ELR (cell line): ENCODE data around the gene RBMS1.
A peak's percentile ranks its signal among the peaks of the same experiment; 100 is the strongest.
"Not testable (repeated sequence)": the region's sequence is repeated elsewhere in the genome, so short reads cannot be mapped to it uniquely, and the experiment has no call there.

Experiments
- DNase-seq: peaks from one replicate; pipeline ENCODE4 v3.0.0-alpha.2; 2015; ENCODE audit warnings: low read depth

RBMS1 gene

DNA sequence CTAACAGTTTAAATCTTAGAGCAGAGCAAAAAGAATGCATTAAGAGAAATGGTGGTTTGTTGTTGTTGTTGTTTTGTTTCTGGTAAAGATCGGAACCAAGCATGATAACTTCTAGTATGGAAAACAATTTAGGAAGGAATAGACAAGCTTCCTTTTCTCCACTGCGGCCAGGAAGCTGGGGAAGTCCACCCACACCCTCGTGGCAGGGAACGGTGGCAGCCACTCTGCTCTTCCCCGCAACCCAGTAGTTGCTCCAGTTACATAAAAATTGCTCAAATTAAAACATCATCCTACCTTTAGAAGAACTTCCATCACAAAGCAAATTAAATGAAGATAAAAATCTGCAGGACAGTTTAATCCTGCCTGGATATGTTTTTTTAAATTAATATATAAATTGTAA, 113.0 kb downstream of the RBMS1 start:
- no peak for DNase-seq

DNA sequence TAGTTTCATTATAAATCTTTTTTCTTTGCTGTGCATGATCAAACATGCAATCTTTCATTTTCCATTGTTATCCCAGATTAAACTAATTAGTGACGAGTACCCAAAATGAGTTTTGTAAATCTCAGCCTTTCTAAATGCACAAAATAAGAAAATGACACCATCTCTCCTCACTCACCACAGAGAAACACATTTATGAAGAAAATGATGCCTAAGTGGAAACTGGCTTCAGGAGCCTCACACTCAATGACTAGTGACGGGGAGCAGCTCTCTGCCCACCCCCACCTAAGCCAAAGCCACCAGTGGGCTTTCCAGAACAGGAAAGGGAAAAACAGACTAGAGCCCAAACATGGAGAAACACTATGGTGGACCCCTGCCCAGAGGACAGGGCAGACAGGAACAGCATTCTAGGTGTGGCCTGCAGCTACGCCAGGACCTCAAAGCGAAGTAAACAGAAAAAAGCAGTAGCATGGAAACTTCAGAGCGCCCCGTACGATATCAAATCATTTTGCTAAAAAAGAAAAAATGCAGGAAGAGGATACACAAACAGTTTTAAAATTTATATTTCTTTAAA, 113.5 kb downstream of the RBMS1 start:
- no peak for DNase-seq

DNA sequence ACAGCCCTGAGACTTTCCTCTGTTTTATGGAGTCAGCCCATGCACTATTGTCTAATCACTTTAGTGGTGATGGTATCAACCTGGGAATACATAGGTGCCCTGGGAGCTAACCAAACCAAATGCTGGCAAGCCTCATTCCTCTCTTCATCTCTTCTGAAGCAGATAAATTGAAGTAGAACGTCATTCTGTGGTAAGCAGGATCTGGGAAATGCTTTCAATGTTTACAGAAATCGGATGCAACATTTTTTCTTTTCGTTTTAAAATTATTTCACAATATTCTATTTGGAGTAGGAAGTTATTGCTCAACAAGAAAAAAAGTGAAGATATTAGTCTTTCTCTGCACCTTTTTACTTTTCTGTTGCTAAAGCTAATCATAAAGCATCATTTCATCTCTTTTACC, 114.2 kb downstream of the RBMS1 start:
- peak; percentile 73 for DNase-seq

DNA sequence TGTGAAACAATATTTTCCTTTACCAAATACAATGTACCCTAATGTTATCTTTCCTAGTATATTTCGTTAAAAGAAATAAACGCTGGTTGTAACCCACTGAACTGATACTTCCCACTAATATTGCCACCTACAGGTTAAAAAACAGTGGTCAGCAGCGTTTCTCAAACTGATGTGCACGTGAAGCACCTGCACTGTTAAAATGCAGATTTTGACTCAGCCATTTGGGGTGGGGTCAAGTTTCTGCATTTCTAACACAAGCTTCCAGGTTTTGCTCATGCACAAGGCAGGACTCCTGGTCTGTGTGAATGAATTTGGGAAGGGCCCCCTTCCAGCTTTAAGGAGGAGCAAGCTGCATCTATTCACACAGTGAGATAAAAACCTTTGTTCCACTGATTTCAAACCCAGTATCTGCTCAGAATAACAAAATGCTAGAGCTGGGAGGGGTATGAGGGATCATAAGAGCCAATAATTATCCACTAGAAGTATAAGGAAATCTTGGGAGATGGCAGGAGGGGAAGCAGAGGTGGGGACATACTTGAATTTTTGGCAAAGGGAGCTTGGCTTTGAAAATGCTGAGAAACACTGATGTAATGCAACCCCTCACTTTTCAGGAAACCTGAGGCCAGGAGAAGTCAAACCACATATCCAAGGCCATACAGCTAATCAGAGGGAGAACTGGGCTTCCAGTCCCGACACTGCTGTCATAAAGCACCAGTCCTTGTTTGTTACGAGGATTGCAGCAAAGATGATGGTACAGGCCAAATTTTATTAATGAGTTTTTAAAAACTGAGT, 116.2 kb downstream of the RBMS1 start:
- DNase-seq = no peak

DNA sequence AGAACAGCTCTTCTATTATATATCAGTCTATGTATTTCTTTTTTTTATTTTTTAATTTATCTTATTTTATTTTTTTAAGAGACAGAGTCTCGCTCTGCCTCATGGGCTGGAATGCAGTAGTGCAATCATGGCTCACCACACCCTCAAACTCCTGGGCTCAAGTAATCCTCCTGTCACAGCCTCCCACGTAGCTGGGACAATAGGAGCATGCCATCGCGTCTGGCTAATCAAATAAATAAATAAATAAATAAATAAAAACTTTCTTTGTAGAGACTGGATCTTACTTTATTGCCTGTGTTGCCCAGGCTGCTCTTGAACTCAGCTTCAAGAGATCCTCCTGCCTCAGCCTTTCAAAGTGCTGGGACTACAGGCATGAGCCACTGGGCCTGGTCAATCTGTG, 117.0 kb downstream of the RBMS1 start:
- peak; percentile 75 for DNase-seq

DNA sequence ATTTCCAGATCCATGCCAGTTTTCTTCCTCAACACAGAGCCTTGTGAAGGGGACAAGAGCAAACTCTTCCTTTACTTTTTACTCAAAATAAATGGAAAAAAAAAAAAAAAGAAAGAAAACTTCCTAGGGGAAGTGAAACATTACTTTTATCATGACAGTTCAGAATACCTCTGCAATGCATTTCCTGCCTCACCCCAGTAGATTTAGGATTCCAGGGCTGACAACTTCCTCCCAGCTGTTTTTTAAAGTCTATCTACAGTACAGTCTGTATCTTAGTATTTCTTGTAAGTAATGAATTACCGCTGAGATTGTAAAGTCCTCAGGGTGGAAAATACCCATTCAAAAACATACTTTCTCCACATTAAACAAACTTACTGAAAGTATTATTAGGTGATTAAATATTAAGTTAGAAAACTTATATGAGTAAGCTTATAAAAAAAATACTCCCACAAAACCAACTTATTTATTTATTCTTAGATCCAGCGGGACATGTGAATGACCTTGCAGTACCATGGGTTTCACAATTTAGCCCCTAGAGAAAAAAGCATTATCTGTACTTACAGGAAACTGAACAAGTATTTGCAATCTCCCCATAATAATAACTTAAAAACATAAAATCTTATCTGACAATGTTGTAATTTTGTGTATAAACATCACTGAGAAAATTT, 117.7 kb downstream of the RBMS1 start:
- DNase-seq = peak; percentile 68

DNA sequence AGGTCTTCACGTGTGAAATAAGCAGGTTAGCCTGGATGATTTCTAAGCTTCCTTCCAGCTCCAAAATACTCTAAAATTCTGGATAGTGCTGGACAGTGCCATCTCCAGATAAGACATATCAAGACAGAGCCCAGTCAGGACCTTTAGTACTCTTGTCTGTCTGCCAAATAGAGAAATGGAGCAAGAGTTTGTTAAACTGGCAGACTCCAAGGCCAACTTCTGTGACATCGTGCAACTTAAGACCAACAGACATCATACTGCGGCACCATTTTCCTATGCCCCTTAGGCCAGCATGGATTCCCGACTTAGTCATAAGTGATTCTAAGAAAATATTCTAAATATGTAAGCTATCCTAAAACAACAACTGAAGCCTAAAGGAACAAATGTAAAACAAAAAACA, 118.6 kb downstream of the RBMS1 start:
- DNase-seq = peak; percentile 60

DNA sequence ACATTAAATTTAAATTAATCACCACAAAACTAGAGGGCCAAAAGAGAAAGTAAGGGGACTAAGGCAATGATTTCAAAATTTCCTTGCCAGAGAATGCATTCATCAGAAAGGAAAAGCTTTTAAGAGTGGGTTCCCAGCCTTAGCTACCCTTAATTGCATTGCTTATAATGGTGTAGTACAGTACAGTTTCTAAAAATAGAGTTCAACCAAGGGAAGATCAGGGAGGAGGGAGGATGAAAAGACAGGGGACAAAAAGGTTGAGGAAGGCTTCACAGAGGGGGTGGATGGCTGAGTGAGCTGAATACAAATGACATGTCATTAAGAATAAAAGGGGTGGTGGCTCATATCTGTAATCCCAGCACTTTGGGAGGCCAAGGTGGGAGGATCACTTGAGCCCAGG, 119.9 kb downstream of the RBMS1 start:
- no peak for DNase-seq

DNA sequence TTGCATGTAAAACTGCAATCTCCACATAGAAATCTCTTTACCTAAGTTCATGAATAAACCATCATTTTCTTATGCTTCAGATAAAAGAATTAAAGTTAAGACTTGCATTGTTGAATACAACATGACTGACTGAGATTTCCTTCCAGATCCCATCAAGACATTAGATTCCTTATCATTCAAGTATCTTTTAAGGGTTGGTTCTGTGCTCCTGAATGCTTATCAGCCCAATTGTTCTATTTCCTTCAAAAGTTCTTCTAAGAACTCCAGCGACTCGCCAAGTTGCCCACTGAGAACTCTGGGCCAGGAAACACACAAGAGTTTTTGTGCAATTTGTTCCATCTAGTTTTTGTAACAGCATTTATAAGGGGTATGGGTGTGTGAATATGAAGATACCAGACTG, 120.3 kb downstream of the RBMS1 start:
- DNase-seq = no peak

DNA sequence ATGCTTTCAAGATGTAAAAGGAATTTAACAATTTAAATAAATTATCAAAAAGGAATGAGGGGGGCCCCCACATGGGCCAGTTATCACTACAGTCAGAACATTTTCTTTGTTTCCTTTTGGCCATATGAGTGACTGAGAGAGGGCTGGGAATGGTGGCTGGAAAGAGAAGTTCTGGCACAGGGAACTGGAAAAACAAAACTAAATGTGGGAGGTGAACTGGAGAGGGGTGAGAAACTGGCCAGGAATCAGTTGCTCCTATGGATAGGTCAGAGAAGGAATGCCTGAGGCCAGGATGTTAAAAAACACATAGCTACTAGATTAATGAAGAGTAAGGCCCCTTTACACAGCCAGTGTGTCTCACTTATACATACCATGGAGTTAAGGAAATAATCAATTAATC, 121.0 kb downstream of the RBMS1 start:
- peak; percentile 54 for DNase-seq

DNA sequence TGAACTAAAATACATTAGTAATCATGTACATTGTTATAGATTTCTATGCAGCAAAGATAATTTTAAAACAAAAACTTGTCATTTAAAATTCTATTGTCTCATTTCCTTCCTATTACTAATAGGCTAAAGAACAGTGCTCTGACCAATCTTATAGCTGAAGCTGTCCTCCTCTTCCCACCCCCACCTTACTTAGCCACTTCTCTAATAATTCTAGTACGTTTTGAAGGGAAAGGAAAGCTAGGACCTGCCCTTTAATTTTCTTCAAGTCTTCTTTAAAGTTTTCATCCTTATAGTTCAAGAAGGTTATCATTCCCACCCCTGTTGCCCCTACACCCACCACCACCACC, 121.6 kb downstream of the RBMS1 start:
- DNase-seq = no peak

DNA sequence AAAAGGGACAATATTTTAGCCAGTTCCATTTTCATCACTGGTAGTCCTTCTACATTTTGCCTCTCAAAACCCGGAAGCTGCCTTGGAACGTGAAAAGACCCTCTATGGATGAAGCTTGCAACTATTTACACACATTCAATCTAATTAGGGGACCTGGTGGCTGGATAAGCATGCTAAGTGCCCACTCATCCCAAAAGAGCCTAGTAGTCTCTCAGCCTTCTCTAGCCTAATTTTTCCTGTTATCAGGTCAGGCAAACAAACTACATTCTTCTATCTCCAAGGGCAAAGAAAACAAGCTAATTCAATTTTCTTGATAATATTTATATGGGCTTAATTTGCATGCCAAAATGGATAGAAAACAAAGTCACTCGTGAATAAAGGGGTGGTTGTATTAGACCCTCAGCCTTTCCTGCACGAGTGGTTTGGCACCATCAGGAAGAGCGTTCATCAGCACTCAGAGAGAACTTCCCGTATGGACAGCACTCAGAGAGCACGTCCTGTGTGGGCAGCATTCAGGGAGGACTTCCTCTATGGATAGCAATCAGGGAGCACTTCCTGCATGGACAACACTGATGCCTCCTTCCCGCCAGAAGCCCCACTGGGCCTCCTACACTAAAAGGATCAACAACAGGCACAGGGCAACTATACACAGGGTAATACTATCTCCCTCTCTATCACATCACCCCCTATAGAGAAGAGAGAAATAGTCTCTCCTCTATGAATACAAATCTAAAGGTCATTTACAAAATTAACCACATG, 122.2 kb downstream of the RBMS1 start:
- no peak for DNase-seq

DNA sequence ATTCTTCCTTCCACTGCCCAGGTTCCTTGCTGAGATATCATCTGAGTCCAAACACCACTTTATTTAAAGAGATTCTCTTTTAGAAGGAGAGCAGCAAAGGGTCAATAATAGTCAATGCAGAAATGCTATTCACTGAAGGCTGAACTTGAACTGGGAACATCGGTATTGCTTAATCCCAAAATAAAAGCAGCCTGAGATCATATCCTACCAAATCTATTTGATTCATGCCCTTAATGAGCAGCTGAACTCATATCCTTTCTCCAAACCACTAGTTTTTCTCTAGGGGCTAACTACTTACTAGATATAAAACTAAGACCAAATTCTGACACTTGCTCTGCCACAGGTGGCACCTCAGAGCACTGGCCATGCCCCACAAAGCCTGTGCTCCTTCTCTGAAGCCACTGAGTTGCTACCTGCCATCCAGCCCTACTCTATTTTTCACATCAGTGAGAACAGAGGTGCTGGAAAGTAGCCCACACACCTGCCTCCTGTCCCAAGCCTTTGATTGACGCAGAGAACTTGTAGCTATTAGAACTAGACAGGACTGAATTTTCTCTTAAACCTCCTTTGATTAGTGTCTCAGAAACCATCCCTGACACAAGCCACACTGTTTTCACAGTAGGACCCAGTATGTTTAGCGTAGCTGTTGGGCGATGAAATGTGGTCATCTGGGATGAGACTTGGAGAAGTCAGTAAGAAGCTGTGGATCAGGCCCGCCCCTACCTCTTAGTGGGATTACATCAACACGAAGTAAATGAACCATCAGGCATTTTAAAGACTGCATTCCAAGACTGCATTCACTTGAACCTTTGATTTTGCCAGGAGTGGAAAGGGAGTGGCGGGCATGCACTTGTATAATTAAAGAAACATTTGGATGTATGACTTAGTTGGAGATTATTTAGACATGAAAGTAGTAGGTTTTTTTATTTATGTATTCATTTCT, 124.3 kb downstream of the RBMS1 start:
- DNase-seq = peak; percentile 63

DNA sequence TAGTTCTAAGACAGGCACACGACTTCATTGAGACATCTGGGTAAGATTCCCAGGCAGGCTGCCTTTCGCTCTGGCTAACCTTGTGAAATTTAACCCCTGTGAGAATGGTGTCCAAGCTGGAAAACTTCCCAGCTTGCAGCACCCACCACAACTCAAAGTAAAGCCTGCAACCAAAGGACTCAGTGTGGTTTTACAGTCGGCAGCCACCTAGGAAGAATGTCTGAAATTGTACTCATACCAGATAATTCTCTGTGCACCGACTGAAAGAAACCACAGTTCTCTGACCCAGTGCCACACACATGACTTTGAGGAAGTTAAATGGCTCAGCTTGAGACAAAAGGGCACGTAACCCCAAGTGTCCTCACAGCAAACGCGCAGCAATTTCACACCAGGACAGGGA, 125.7 kb downstream of the RBMS1 start:
- DNase-seq = peak; percentile 92

DNA sequence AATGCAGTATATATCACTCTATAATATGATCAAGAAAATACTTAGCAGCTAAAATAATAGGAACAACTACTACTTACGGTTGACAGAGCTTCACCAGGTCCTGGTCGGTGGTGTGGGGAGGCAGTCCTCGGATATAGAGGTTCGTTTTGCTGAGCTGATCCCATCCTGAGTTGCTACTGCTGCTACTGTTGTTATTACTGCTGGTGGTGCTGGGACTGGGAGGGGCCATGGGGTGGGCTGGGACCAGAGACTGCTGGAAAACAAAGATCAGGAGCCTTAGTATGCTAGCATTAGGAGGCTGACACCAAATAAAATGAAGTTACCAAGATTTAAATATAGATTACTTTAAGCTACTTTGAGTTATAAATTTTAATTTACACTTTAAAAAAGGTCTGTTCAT, 126.5 kb downstream of the RBMS1 start:
- not testable (repeated sequence) for DNase-seq

DNA sequence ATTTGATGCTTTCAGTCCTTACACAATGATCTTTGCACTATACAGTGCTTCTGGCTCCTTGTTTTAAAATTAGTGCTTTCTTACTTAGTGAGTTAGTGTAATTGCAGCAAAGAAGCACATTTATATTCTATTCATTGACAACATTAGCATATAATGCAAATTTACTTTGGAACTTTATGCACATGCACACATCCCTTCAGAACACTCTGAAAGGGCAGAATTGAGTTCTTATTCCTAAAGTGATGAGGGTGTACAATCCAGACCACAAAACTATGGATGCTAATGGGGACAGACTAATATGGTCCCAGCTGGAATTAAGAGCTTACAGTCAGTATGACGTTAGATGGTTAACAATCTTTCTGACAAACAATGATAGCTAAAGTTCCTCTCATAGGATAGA, 127.1 kb downstream of the RBMS1 start:
- no peak for DNase-seq

DNA sequence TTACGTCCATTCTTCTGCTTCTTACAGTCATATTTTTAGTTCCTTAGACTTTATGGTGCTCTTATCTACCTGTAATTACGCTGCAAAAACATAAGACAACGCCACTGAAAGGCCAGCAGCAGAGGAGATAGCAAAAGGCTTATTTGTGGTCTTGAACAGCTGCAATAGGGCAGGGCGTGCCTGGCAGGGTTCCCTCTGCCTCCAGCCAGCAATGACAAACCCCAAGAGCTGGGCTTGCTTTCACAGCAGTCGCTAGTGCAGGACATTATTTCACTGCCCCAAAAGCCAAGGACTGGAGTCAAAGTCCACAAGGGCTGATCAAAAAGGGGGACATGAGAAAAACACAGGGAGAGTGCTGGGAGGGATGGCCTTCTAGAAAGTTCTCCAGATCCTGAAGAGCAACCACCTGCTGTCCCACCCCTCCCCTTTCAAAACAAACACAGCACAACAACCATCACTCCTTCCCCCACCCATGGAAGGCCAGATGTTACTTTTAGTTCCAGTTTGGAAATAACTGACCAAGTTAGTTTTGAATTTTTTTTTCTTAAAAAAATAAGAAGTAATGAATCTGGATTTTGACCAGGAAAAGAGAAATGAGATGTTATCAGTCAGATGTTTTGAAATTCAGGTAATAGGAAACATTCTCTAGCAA, 127.8 kb downstream of the RBMS1 start:
- no peak for DNase-seq

DNA sequence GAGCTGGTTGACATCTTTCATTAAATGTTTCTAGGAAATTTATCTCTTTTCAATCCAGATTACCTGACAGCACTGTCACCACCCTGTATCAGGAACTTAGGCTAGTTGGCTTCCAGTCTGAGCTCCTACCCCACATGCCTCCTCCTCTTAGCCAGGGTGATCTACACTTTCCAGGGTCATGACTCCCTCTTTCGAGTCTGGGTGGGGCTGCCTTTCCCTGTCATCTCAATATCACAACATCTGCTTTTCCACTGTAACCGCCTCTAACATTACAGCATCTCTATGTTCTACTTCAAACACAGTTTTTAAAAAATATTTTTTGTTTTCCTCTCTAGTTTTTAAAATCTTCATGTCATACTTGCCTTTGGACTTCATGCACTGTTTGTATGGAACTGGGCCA, 129.2 kb downstream of the RBMS1 start:
- DNase-seq = no peak

DNA sequence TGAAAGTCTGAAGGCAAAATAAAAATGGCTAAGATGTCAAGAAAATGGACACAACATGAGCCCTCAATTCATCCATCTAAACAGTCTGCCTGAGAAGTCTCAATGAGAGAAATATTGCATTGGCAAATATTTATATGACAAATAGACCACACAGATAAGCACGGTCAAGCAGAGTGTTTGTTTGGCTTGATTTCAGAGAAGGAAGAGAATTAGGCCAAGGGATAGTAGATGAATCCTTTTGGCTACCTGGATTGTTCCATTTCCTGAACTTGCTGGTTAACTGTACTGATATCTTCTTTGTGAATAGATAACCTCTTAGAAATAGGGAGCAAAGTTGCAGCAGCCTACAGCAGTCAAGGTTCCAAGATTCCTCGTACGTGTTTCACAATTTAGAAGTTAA, 129.6 kb downstream of the RBMS1 start:
- no peak for DNase-seq

DNA sequence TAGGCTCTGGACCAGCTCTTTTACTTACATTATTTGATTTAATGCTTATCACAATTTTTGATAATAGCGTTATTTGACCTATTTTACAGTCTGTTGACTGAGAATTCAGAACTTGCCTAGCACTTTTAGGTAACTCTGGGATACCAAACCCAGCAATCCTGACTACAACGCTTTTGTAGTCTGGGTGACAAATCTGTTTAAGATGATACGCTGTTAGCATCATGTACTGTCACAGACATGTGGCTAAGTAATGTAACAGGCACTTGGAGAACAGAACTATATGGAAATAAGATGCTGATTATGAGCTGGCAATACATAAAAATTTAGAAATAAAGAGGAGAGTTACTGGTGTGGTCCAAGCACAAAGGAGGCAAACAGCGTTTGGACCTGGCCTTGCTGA, 130.6 kb downstream of the RBMS1 start:
- no peak for DNase-seq

DNA sequence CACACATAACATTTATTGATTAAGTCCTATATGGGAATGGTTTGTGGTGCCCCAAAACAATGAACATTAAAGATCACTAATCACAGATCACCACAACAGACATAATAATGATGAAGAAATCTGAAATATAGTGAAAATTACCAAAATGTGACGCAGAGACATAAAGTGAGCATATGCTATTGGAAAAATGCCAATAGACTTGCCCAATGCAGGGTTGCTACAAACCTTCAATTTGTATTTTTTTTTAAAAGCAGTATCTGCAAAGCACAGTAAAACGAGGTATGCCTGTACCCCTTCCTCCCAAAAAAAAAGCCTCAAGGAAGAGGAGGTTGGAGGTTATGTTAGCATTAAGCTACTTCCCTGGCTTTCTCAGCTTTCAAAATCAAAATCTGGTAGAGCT, 131.1 kb downstream of the RBMS1 start:
- DNase-seq = no peak
